ENCODE measurements around the gene GPR160. TPM values are rescaled to one million over a fixed set of nuclear protein-coding genes. Genes with fewer than 3 reads are reported as not detected.
A peak's percentile ranks its signal among the peaks of the same experiment; 100 is the strongest.

Gene GPR160
- total and polyA plus RNA-seq, 7 donors: 0.42 to 1.2 (median 0.81) TPM

DNA sequence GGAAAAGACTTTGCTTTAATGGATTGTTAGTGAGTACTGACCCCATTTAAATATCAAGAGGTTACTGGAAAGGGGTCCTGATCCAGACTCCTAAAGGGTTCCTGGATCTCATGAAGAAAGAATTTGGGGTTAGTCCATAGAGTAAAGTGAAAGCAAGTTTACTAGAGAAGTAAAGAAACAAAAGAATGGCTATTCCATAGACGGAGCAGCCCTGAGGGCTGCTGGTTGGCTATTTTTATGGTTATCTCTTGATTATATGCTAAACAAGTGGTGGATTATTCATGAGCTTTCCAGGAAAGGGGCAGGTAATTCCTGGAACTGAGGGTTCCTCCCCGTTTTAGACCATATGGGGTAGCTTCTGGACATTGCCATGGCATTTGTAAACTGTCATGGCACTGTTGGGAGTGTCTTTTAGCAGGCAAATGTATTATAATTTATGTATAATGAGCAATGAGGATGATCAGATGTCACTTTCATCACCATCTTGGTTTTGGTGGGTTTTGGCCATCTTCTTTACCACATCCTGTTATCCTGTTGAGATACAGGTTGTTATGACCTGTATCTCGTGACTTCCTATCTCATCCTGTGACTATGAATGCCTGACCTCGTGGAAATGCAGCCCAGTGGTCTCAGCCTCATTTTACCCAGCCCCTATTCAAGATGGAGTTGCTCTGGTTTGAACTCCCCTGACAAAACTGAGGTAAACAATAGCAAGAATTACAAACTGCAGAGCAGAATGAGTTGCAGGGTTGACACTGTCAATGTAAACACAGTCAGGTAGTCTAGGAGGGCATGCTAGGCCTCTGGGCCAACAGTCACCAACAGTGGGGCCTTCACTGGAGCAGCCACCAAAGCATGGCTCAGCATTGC lies 10.3 kb upstream of the GPR160 start:
- Histone ChIP-seq H3K27me3 (ENCODE audit: insufficient read depth in 3 of 3, low read length in 2 of 3) (no peaks in the 10 kb centered on the region), H3K36me3 (ENCODE audit: insufficient read depth in 1 of 2, low read depth in 1 of 2) (no peaks in the 10 kb centered on the region), H3K4me1 (no peaks in the 10 kb centered on the region), H3K9me3 (no peaks in the 10 kb centered on the region), H3K27ac (no peak overlapping the region), H3K4me3 (no peak overlapping the region)
- 62 to 76% (median 66%) methylated on average over 4 of the region's 4 CpGs for WGBS, 3 donors
- DNase-seq: no peak
- intact Hi-C loops (cut with DNase I): no loop called here
- ATAC-seq: no peak
- TF ChIP-seq, protein P1, sequence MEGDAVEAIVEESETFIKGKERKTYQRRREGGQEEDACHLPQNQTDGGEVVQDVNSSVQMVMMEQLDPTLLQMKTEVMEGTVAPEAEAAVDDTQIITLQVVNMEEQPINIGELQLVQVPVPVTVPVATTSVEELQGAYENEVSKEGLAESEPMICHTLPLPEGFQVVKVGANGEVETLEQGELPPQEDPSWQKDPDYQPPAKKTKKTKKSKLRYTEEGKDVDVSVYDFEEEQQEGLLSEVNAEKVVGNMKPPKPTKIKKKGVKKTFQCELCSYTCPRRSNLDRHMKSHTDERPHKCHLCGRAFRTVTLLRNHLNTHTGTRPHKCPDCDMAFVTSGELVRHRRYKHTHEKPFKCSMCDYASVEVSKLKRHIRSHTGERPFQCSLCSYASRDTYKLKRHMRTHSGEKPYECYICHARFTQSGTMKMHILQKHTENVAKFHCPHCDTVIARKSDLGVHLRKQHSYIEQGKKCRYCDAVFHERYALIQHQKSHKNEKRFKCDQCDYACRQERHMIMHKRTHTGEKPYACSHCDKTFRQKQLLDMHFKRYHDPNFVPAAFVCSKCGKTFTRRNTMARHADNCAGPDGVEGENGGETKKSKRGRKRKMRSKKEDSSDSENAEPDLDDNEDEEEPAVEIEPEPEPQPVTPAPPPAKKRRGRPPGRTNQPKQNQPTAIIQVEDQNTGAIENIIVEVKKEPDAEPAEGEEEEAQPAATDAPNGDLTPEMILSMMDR (IDR thresholded peaks at IDR 0.05): no peak

DNA sequence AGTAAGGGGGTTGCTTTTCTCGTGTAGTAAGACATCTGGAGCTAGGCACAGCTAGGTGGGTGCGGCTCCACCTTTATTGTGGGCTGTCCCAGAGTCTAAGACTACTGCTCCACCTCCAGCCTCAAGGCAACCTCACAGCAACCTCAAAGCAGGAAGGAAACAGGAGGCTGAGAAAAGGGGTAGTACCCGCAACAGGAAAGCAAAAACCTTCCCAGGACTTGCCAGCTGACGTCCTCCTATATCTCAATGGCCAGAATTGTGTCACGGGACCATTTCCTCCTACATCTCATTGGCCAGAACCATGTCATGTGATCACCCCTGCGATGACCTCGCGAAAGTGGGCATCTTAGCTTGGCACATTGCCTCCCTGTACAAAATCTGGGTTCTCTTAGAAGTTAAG lies 4.3 kb upstream of the GPR160 start:
- Histone ChIP-seq H3K9me3 (no peaks in the 10 kb centered on the region), H3K27me3 (ENCODE audit: insufficient read depth in 3 of 3, low read length in 2 of 3) (peaks cover 0 to 23% (median 9%) of the 10 kb centered on the region in 3 donors), H3K4me3 (no peak overlapping the region), H3K27ac (no peak overlapping the region), H3K36me3 (ENCODE audit: insufficient read depth in 1 of 2, low read depth in 1 of 2) (no peaks in the 10 kb centered on the region), H3K4me1 (no peaks in the 10 kb centered on the region)
- ATAC-seq (no peak), DNase-seq (no peak)
- 70 to 81% (median 71%) methylated on average over 8 of the region's 8 CpGs for WGBS, 3 donors
- intact Hi-C loops (cut with DNase I): no loop called here
- TF ChIP-seq, protein P1 (IDR thresholded peaks at IDR 0.05): no peak

DNA sequence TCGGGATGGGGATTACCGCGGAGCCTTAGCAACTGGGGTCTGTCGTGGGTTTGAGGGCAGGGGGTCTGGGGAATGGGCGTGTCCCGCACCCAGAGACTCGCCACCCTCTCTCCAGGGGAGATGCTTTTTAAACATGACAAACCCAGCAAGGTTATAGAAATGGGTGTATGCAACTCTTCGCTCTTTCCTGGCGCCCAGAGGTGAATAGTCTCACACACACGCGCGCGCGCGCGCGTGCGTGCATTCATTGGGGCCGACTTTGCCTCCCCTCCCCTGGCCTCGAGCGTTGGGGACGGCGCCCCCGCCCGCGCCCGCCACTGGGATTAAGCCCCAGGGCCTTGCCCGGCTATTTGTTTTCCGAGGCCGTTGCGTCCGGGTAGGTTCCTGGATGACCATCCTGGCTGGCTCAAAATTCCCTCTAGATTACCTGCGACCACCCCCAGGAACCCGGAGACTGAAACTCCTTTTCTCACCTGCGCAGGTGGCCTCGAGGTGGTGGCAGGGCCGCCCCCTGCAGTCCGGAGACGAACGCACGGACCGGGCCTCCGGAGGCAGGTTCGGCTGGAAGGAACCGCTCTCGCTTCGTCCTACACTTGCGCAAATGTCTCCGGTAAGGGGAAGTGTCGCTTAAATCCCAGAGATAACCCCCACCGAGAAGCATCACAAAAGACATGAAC lies 777 bp downstream of the GPR160 start:
- no peak for DNase-seq
- TF ChIP-seq, protein P1 (IDR thresholded peaks at IDR 0.05): no peak
- Histone ChIP-seq H3K27ac (no peak overlapping the region), H3K27me3 (ENCODE audit: insufficient read depth in 3 of 3, low read length in 2 of 3) (peaks cover 0 to 57% (median 18%) of the 10 kb centered on the region in 3 donors), H3K36me3 (ENCODE audit: insufficient read depth in 1 of 2, low read depth in 1 of 2) (no peaks in the 10 kb centered on the region), H3K4me1 (no peaks in the 10 kb centered on the region), H3K9me3 (no peaks in the 10 kb centered on the region), H3K4me3 (peak overlapping the region; percentile 70)
- ATAC-seq: no peak
- 6 to 10% (median 6%) methylated on average over 48 to 51 of the region's 51 CpGs for WGBS, 3 donors
- intact Hi-C loops (cut with DNase I): no loop called here

DNA sequence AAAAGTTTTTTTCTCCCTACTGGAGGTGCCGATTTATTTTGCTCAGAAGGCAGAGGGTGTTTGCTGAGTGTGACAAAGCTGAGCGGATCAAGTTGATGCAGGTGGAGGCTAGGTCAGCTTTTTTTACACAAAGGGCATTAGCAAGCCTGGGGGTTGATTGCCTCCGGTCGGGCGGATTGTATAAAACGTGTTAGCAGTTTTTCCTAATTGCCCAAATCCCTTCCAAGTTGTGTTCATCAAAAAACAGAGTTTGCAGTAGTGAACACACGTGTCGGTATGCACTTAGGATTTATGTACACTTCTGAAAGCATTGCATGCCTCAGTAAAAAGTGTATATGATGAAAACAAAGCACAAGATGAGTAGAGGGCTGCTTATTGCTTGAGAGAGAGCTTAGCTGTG lies 2.6 kb downstream of the GPR160 start:
- Histone ChIP-seq H3K36me3 (ENCODE audit: insufficient read depth in 1 of 2, low read depth in 1 of 2) (no peaks in the 10 kb centered on the region), H3K27ac (no peak overlapping the region), H3K4me1 (no peaks in the 10 kb centered on the region), H3K9me3 (no peaks in the 10 kb centered on the region), H3K4me3 (no peak overlapping the region), H3K27me3 (ENCODE audit: insufficient read depth in 3 of 3, low read length in 2 of 3) (peaks cover 0 to 57% (median 18%) of the 10 kb centered on the region in 3 donors)
- no peak for ATAC-seq
- 17 to 26% (median 24%) methylated on average over 8 of the region's 8 CpGs for WGBS, 3 donors
- intact Hi-C loops (cut with DNase I): no loop called here
- DNase-seq: no peak
- TF ChIP-seq, protein P1 (IDR thresholded peaks at IDR 0.05): no peak
